HTERT RPE-1 (cell line): Measurements from ENCODE around the gene ASAP2.

Source experiments
- in situ Hi-C: fragments of 300-500 bp; cut with MboI; formaldehyde crosslinking; loops from 4 replicates; pipeline ENCODE4 v1.14.3; 2020; ENCODE audit warnings: low sequenced_read_pairs

Gene ASAP2

GRCh38 chr2:9179572-9180201 is 26.9 kb upstream of the ASAP2 start:
- in situ Hi-C loops = no loop called here

GRCh38 chr2:9184361-9184760 is 22.3 kb upstream of the ASAP2 start:
- in situ Hi-C loops = no loop called here

GRCh38 chr2:9187620-9188214 is 18.9 kb upstream of the ASAP2 start:
- in situ Hi-C loops = no loop called here

- in situ Hi-C loops = no loop called here
Measured at GRCh38 chr2:9188823-9189222, 17.8 kb upstream of the ASAP2 start.

- in situ Hi-C loops = no loop called here
Measured at GRCh38 chr2:9189901-9190300, 16.7 kb upstream of the ASAP2 start.

- in situ Hi-C loops = no loop called here
Measured at GRCh38 chr2:9191041-9191481, 15.6 kb upstream of the ASAP2 start.

GRCh38 chr2:9192712-9193111 is 13.9 kb upstream of the ASAP2 start:
- in situ Hi-C loops = no loop called here

- in situ Hi-C loops = no loop called here
Measured at GRCh38 chr2:9194352-9194751, 12.3 kb upstream of the ASAP2 start.

GRCh38 chr2:9196637-9197036 is 10.0 kb upstream of the ASAP2 start:
- in situ Hi-C loops = no loop called here

GRCh38 chr2:9197916-9198315 is 8.7 kb upstream of the ASAP2 start:
- in situ Hi-C loops = no loop called here

- in situ Hi-C loops = no loop called here
Measured at GRCh38 chr2:9199716-9200632, 6.6 kb upstream of the ASAP2 start.

- in situ Hi-C loops = no loop called here
Measured at GRCh38 chr2:9200633-9201015, 6.0 kb upstream of the ASAP2 start.

- in situ Hi-C loops = no loop called here
Measured at GRCh38 chr2:9201185-9201891, 5.3 kb upstream of the ASAP2 start.

GRCh38 chr2:9203006-9203405 is 3.6 kb upstream of the ASAP2 start:
- in situ Hi-C loops = no loop called here

GRCh38 chr2:9203876-9204275 is 2.7 kb upstream of the ASAP2 start:
- in situ Hi-C loops = no loop called here

- in situ Hi-C loops = no loop called here
Measured at GRCh38 chr2:9204939-9205338, 1.7 kb upstream of the ASAP2 start.

GRCh38 chr2:9205486-9205885 is 1.1 kb upstream of the ASAP2 start:
- in situ Hi-C loops = no loop called here

GRCh38 chr2:9206991-9207640 is 504 bp downstream of the ASAP2 start:
- in situ Hi-C loops = no loop called here

- in situ Hi-C loops = no loop called here
Measured at GRCh38 chr2:9207641-9208311, 1.2 kb downstream of the ASAP2 start.

GRCh38 chr2:9208875-9209274 is 2.3 kb downstream of the ASAP2 start:
- in situ Hi-C loops = no loop called here
